ENCODE results near the gene ZNF197.
A peak's percentile ranks its signal among the peaks of the same experiment; 100 is the strongest.
"Not testable (repeated sequence)": the region's sequence is repeated elsewhere in the genome, so short reads cannot be mapped to it uniquely, and the experiment has no call there.

The ZNF197 gene

GRCh38 chr3:44665173-44665572, 40.3 kb downstream of the ZNF197 start:
- no peak for DNase-seq

GRCh38 chr3:44666346-44666745, 41.5 kb downstream of the ZNF197 start:
- no peak for DNase-seq

- DNase-seq: no peak
Measured at GRCh38 chr3:44669760-44670159, 44.9 kb downstream of the ZNF197 start.

- not testable (repeated sequence) for DNase-seq
Measured at GRCh38 chr3:44673466-44673865, 48.6 kb downstream of the ZNF197 start.

- DNase-seq: no peak
Measured at GRCh38 chr3:44674211-44674610, 49.4 kb downstream of the ZNF197 start.

- no peak for DNase-seq
Measured at GRCh38 chr3:44678480-44679116, 53.8 kb downstream of the ZNF197 start.

- DNase-seq: no peak
Measured at GRCh38 chr3:44680921-44681455, 56.2 kb downstream of the ZNF197 start.

GRCh38 chr3:44682182-44682896, 57.5 kb downstream of the ZNF197 start:
- no peak for DNase-seq

- peak; percentile 19 for DNase-seq
Measured at GRCh38 chr3:44685128-44685800, 60.4 kb downstream of the ZNF197 start.

GRCh38 chr3:44687898-44688297, 63.1 kb downstream of the ZNF197 start:
- no peak for DNase-seq

Data from activated T-cell treated with anti-CD3 and anti-CD28 coated beads for 4 hours (primary cell).